OCI-LY7 (cell line): ENCODE data around the gene SMTNL1. TPM values are rescaled to one million over a fixed set of nuclear protein-coding genes. Genes with fewer than 3 reads are reported as not detected.
A peak's percentile ranks its signal among the peaks of the same experiment; 100 is the strongest.

Experiments
- BruUV-seq: library from RNA; stranded (reverse); fragments of 400-500 nt; replicated peaks from 2 replicates; lab custom pipeline; 2021; lab: Mats Ljungman, UMichigan
- CTCF ChIA-PET: fragments of 300-600 bp; sonication (Branson Sonifier 250); formaldehyde crosslinking; loops from one replicate; lab custom pipeline; 2022; ENCODE audit warnings: antibody characterized with exemption; ENCODE audit not compliant: unreplicated experiment; lab: Charles Lee
- POLR2A ChIA-PET: fragments of 300-600 bp; sonication (Branson Sonifier 250); formaldehyde crosslinking; loops from one replicate; lab custom pipeline; 2022; ENCODE audit warnings: antibody characterized with exemption; lab: Charles Lee
- DNase-seq: peaks from one replicate; pipeline ENCODE4 v3.0.0-alpha.2; 2015; ENCODE audit warnings: low spot score
- H2AFZ ChIP-seq: fragments of 200-600 bp; sonication (generic), shearing (Covaris generic); 2 replicates; pipeline ENCODE4 v1.6.1; 2014; ENCODE audit warnings: mild to moderate bottlenecking, antibody characterized with exemption, low read length, moderate library complexity
- H3K27ac ChIP-seq: fragments of 200-600 bp; sonication (generic); 2 replicates; pipeline ENCODE4 v1.5.1; 2014; ENCODE audit warnings: mixed run types, low read depth, mild to moderate bottlenecking, moderate library complexity, low read length, inconsistent platforms; ENCODE audit not compliant: poor library complexity, severe bottlenecking
- H3K36me3 ChIP-seq: fragments of 200-600 bp; sonication (generic); 2 replicates; pipeline ENCODE4 v1.6.1; 2014; ENCODE audit warnings: mild to moderate bottlenecking, antibody characterized with exemption, low read length, moderate library complexity, mixed read lengths; ENCODE audit not compliant: insufficient read depth
- H3K4me1 ChIP-seq: fragments of 200-600 bp; sonication (generic); 2 replicates; pipeline ENCODE4 v1.5.1; 2014; ENCODE audit warnings: mild to moderate bottlenecking, low read length; ENCODE audit not compliant: insufficient read depth, poor library complexity, severe bottlenecking
- H3K4me2 ChIP-seq: fragments of 200-600 bp; sonication (generic); 2 replicates; pipeline ENCODE4 v1.6.1; 2014; ENCODE audit warnings: mild to moderate bottlenecking, low read length
- H3K4me3 ChIP-seq: fragments of 200-600 bp; sonication (generic); 2 replicates; pipeline ENCODE4 v1.5.1; 2014; ENCODE audit warnings: mild to moderate bottlenecking, low read depth, low read length; ENCODE audit not compliant: poor library complexity, severe bottlenecking
- H3K79me2 ChIP-seq: fragments of 200-600 bp; sonication (generic); 2 replicates; pipeline ENCODE4 v1.6.1; 2016; ENCODE audit warnings: low read depth, mild to moderate bottlenecking, low read length, moderate library complexity, mixed read lengths; ENCODE audit not compliant: insufficient read depth
- H3K9me2 ChIP-seq: fragments of 200-600 bp; sonication (generic); 2 replicates; pipeline ENCODE4 v1.6.1; 2016; ENCODE audit warnings: mild to moderate bottlenecking, low read length, mixed read lengths; ENCODE audit not compliant: insufficient read depth
- H3K9me3 ChIP-seq: fragments of 200-600 bp; sonication (generic); 2 replicates; pipeline ENCODE4 v1.6.1; 2014; ENCODE audit warnings: mild to moderate bottlenecking, mixed run types, low read length, mixed read lengths
- H4K20me1 ChIP-seq: fragments of 200-600 bp; sonication (generic); 2 replicates; pipeline ENCODE4 v1.6.1; 2014; ENCODE audit warnings: mild to moderate bottlenecking, antibody characterized with exemption, low read length, moderate library complexity, mixed read lengths; ENCODE audit not compliant: insufficient read depth
- EZH2phosphoT487 ChIP-seq: fragments of 200-600 bp; sonication (generic); IDR thresholded peaks from 2 replicates; pipeline ENCODE4 v1.6.1; 2018; ENCODE audit warnings: low read depth, borderline replicate concordance, mild to moderate bottlenecking, mixed run types, antibody characterized with exemption, low read length, moderate library complexity, mixed read lengths
- intact Hi-C: fragments of 100-400 bp; cut with micrococcal nuclease; formaldehyde crosslinking; loops from one replicate; pipeline ENCODE4 v1.10.0; 2022; ENCODE audit not compliant: unreplicated experiment
- total RNA-seq, 2 experiments: library from RNA; depleted of rRNA in 1 of 2; stranded (reverse); fragments of >200 nt in 1 of 2; shearing (Covaris generic) in 1 of 2; gene quantifications; 2 replicates each; pipeline ENCODE4 v1.2.3, GENCODE V29; 2014 to 2022
- TF ChIP-seq, protein P1 (sequence below): fragments of 200-600 bp; sonication (generic); conservative IDR thresholded peaks from 2 replicates; pipeline ENCODE4 v1.5.1; 2014; ENCODE audit warnings: mild to moderate bottlenecking, antibody characterized with exemption, low read length, moderate library complexity, mixed read lengths

Gene SMTNL1
- total RNA-seq, 2 experiments from 2014 or later = not detected

DNA sequence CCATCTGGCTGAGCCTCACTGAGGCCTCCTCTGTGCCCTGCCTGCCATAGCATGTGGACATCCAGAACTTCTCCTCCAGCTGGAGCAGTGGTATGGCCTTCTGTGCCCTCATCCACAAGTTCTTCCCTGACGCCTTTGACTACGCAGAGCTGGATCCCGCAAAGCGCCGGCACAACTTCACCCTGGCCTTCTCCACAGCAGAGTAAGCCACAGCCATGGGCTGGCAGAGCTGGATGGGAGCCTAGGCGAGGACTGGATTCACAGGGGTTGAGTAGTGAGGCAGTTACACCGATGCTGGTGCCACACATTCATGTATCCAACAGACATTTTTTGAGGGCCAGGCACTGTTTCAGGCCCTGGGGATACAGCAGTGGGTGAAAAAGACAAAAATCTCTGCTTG, 9.1 kb downstream of the SMTNL1 start:
- no peak for DNase-seq
- Histone ChIP-seq H3K4me2 (no peak overlapping the region), H3K27ac (no peak overlapping the region), H3K9me2 (no peaks in the 10 kb centered on the region), H3K9me3 (no peaks in the 10 kb centered on the region), H4K20me1 (no peaks in the 10 kb centered on the region), H3K36me3 (peaks cover 14% of the 10 kb centered on the region), H2AFZ (no peak overlapping the region), H3K4me1 (peaks cover 9% of the 10 kb centered on the region), H3K79me2 (no peaks in the 10 kb centered on the region), H3K4me3 (no peak overlapping the region)
- CTCF ChIA-PET = interaction anchor here (0.8 kb wide), 1 partner anchor 98 kb away, joined by 4 read pairs; no protein-coding TSS in a partner anchor
- POLR2A ChIA-PET = interaction anchor here (1.5 kb wide), 1 partner anchor 15 kb away, joined by 3 read pairs; no protein-coding TSS in a partner anchor
- intact Hi-C loops = no loop called here
- TF ChIP-seq EZH2phosphoT487 = no peak
- TF ChIP-seq, protein P1, sequence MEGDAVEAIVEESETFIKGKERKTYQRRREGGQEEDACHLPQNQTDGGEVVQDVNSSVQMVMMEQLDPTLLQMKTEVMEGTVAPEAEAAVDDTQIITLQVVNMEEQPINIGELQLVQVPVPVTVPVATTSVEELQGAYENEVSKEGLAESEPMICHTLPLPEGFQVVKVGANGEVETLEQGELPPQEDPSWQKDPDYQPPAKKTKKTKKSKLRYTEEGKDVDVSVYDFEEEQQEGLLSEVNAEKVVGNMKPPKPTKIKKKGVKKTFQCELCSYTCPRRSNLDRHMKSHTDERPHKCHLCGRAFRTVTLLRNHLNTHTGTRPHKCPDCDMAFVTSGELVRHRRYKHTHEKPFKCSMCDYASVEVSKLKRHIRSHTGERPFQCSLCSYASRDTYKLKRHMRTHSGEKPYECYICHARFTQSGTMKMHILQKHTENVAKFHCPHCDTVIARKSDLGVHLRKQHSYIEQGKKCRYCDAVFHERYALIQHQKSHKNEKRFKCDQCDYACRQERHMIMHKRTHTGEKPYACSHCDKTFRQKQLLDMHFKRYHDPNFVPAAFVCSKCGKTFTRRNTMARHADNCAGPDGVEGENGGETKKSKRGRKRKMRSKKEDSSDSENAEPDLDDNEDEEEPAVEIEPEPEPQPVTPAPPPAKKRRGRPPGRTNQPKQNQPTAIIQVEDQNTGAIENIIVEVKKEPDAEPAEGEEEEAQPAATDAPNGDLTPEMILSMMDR = no peak
- no TSS peak for BruUV-seq

DNA sequence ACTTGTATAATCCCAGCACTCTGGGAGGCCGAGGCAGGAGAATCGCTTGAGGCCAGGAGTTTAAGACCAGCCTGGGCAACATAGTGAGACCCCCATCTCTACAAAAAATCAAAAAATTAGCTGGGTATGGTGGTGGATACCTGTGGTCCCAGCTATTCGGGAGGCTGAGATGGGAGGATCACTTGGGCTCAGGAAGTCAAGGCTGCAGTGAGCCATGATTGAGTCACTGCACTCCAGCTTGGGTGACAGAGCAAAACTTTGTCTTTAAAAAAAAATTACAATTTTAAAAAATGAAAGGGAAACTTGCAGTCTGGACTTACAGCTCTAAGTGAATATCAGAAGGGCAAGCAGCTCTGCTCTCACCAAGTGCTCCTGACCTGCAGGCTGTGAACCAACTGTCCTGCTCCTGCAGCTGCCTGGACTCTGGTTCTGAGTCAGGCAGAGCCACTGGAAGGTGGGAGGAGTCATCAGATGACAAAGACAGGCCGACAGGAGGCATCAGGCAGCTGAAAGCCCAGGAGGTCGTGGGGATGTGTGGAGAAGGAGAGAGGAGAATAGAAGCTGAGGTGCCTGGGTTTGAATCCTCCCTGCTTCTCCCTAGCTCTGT, 9.6 kb downstream of the SMTNL1 start:
- H3K4me2 ChIP-seq = no peak overlapping the region
- peaks cover 19% of the 10 kb centered on the region for H3K36me3 ChIP-seq
- intact Hi-C loops = no loop called here
- H3K27ac ChIP-seq = no peak overlapping the region
- H3K4me3 ChIP-seq = no peak overlapping the region
- no peak for TF ChIP-seq EZH2phosphoT487
- TF ChIP-seq, protein P1 = no peak
- H4K20me1 ChIP-seq = no peaks in the 10 kb centered on the region
- ChIA-PET CTCF (interaction anchor here (0.8 kb wide), 1 partner anchor 98 kb away, joined by 4 read pairs; no protein-coding TSS in a partner anchor), POLR2A (interaction anchor here (0.5 to 1.5 kb wide), 2 partner anchors 15 to 242 kb away, joined by 3 read pairs; no protein-coding TSS in a partner anchor)
- no peak overlapping the region for H2AFZ ChIP-seq
- no TSS peak for BruUV-seq
- H3K9me2 ChIP-seq = no peaks in the 10 kb centered on the region
- no peaks in the 10 kb centered on the region for H3K79me2 ChIP-seq
- no peaks in the 10 kb centered on the region for H3K9me3 ChIP-seq
- DNase-seq = no peak
- peaks cover 9% of the 10 kb centered on the region for H3K4me1 ChIP-seq

DNA sequence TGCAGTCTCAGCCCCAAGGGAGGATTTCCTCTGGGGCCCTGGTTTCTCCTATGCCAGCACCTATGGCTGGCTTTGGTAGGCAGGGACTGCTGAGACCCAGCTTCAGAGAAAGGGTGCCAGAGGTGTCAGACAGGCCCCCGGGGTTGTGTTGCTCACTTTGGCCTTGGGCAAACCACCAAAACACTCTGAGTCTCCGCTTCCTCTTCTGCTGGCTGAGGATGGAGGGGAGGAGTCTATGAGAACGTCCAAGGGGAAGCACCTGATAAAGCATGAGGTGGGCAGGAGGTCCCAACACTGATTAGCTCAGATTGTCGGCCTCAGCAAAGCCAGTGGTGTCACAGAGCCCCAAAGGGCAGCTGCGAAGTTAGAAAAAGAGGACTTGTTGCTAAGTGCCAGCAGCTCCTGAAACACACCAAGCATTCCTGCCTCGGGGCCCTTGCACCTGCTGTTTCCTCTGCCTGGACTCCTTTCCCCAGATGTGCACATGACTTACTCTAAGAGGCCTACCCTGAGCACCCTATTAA, 10.5 kb downstream of the SMTNL1 start:
- Histone ChIP-seq H3K9me2 (no peaks in the 10 kb centered on the region), H3K27ac (no peak overlapping the region), H3K4me1 (peaks cover 9% of the 10 kb centered on the region), H3K4me3 (no peak overlapping the region), H3K36me3 (peaks cover 28% of the 10 kb centered on the region), H3K9me3 (no peaks in the 10 kb centered on the region), H2AFZ (no peak overlapping the region), H3K79me2 (no peaks in the 10 kb centered on the region), H3K4me2 (0 out of 2 replicates have a peak overlapping the region, but pooled peaks have one; percentile 1), H4K20me1 (no peaks in the 10 kb centered on the region)
- intact Hi-C loops = no loop called here
- TF ChIP-seq, protein P1 = no peak
- TF ChIP-seq EZH2phosphoT487 = no peak
- DNase-seq = peak; percentile 29
- ChIA-PET CTCF (no interaction called here), POLR2A (interaction anchor here (0.7 kb wide), 1 partner anchor 10 kb away, joined by 3 read pairs; no protein-coding TSS in a partner anchor)
- BruUV-seq = no TSS peak
